Activated CD4-positive, alpha-beta T cell treated with anti-CD3 and anti-CD28 coated beads, Interleukin-2, amount 10 ng/mL, durations not matched to agents 7 days and 5 days (primary cell): ENCODE results near the gene ISOC2. TPM values are rescaled to one million over a fixed set of nuclear protein-coding genes. Genes with fewer than 3 reads are reported as not detected.

ENCODE experiments used
- CTCF ChIA-PET: fragments of 350-600 bp; sonication (Branson Sonifier 250); formaldehyde crosslinking; loops from one replicate; lab custom pipeline; 2021; ENCODE audit warnings: antibody characterized with exemption; lab: Charles Lee
- POLR2A ChIA-PET: fragments of 350-600 bp; sonication (Branson Sonifier 250); formaldehyde crosslinking; loops from one replicate; lab custom pipeline; 2021; ENCODE audit warnings: antibody characterized with exemption; lab: Charles Lee
- DNase-seq: peaks from one replicate; pipeline ENCODE4 v3.0.0-alpha.2; 2020
- H3K27ac Mint-ChIP-seq: one replicate; pipeline ENCODE4 v1.8.0; 2021; ENCODE audit warnings: mild to moderate bottlenecking, moderate library complexity, mixed read lengths
- H3K27me3 Mint-ChIP-seq: one replicate; pipeline ENCODE4 v1.8.0; 2021; ENCODE audit warnings: mixed read lengths
- H3K36me3 Mint-ChIP-seq: one replicate; pipeline ENCODE4 v1.8.0; 2021; ENCODE audit warnings: low read depth, mixed read lengths
- H3K4me1 Mint-ChIP-seq: one replicate; pipeline ENCODE4 v1.8.0; 2021; ENCODE audit warnings: mixed read lengths
- H3K4me3 Mint-ChIP-seq: one replicate; pipeline ENCODE4 v1.8.0; 2021; ENCODE audit warnings: mild to moderate bottlenecking, moderate library complexity, mixed read lengths
- H3K9me3 Mint-ChIP-seq: one replicate; pipeline ENCODE4 v1.8.0; 2021; ENCODE audit warnings: mixed read lengths
- total RNA-seq, 2 experiments: library from RNA; stranded (reverse); gene quantifications; one replicate each; pipeline ENCODE4 v1.2.3, GENCODE V29; 2021

The ISOC2 gene
- total RNA-seq, 2 experiments from 2014 or later: 18.9 to 20.7 TPM

- Mint-ChIP-seq H3K4me1 (peaks cover 8% of the 10 kb centered on the region), H3K36me3 (peaks cover 1% of the 10 kb centered on the region), H3K4me3 (no peak within 1 kb of the TSS), H3K27ac (peak within 1 kb of the TSS; percentile 62), H3K27me3 (peaks cover 2% of the 10 kb centered on the region), H3K9me3 (no peaks in the 10 kb centered on the region)
- no peak for DNase-seq
- POLR2A ChIA-PET: no interaction called here
- CTCF ChIA-PET: interaction anchor here (1.2 to 2.0 kb wide), 2 partner anchors 16 kb away, joined by 4 to 15 read pairs; no protein-coding TSS in a partner anchor
Measured at GRCh38 chr19:55487924-55488687, 26.7 kb upstream of the ISOC2 start, which contains the start of gene SSC5D. Gene SSC5D (plus strand): TSS chr19:55488436. CDS start chr19:55488590, 154 bp downstream.

DNA sequence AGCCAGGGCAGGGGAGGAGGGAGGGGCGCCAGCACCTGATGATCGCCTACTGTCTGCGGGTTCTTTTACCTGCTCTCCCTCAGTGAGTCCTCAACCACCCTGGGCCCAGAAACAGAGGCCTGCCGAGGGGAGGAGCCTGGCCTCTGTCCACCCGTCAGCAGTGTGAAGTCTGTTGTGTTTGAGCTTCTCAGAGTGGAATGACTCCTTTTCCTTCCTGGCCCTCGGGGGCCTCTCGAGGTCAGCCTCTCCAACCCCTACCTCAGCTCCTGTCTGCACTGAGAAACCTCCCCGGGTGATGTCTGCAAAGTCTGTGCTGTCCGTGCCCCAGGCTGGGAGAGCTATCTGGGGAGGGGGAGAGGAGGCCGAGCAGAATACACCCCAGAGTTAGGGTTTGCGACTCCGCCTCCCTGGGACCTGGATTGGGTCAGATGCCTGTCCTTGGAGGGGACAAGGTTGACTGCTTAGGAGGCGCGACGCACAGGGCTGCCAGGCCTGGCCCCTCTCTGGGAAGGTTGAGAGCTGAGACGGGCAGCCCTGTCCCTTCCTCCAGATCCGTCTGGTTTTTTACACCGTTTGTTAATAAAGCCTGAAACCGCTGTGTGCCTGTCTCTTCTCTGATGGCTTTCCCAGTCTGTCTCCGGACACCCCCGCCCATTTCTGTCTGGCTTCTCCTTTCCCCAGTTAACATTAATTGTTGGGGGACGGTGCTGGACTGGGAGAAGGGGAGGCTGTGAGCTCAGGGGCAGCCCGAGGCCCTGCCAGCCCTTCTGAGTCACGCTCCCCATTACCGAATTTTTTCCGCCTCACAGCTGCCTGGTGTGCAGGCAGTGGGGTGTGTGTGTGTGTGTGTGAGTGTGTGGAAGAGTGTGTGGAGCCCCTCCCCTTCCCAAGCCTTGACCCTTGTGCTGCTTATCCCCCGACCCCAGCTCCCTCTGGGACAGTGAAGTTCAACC, 25.8 kb upstream of the ISOC2 start:
- ChIA-PET CTCF (interaction anchor here (1.6 to 2.0 kb wide), 2 partner anchors 17 to 20 kb away, joined by 3 to 15 read pairs; no protein-coding TSS in a partner anchor), POLR2A (no interaction called here)
- peaks cover 2% of the 10 kb centered on the region for H3K27me3 Mint-ChIP-seq
- peaks cover 1% of the 10 kb centered on the region for H3K36me3 Mint-ChIP-seq
- peak overlapping the region; percentile 62 for H3K27ac Mint-ChIP-seq
- DNase-seq: no peak
- H3K4me1 Mint-ChIP-seq: peaks cover 8% of the 10 kb centered on the region
- no peaks in the 10 kb centered on the region for H3K9me3 Mint-ChIP-seq
- no peak overlapping the region for H3K4me3 Mint-ChIP-seq

GRCh38 chr19:55486043-55486970, 24.9 kb upstream of the ISOC2 start:
- H3K36me3 Mint-ChIP-seq: peaks cover 1% of the 10 kb centered on the region
- peak overlapping the region; percentile 69 for H3K4me3 Mint-ChIP-seq
- H3K9me3 Mint-ChIP-seq: no peaks in the 10 kb centered on the region
- H3K27me3 Mint-ChIP-seq: no peaks in the 10 kb centered on the region
- H3K27ac Mint-ChIP-seq: peak overlapping the region; percentile 85
- DNase-seq: no peak
- POLR2A ChIA-PET: interaction anchor here (0.6 kb wide), 1 partner anchor 314 kb away, joined by 3 read pairs; no protein-coding TSS in a partner anchor
- peaks cover 8% of the 10 kb centered on the region for H3K4me1 Mint-ChIP-seq
- CTCF ChIA-PET: interaction anchor here (1.1 to 2.0 kb wide), 4 partner anchors 15 to 146 kb away, joined by 3 to 15 read pairs (median 3); no protein-coding TSS in a partner anchor

GRCh38 chr19:55485439-55486011, 24.1 kb upstream of the ISOC2 start:
- Mint-ChIP-seq H3K27me3 (no peaks in the 10 kb centered on the region), H3K4me1 (peaks cover 9% of the 10 kb centered on the region), H3K36me3 (peaks cover 1% of the 10 kb centered on the region), H3K27ac (peak overlapping the region; percentile 85), H3K4me3 (peak overlapping the region; percentile 74), H3K9me3 (no peaks in the 10 kb centered on the region)
- ChIA-PET CTCF (interaction anchor here (1.1 to 2.0 kb wide), 5 partner anchors 16 to 147 kb away, joined by 3 to 15 read pairs (median 3); no protein-coding TSS in a partner anchor), POLR2A (interaction anchor here (0.6 to 1.0 kb wide), 2 partner anchors 9 to 314 kb away, joined by 3 to 5 read pairs; partner anchors contain the start of gene ZNF628)
- DNase-seq: no peak

DNA sequence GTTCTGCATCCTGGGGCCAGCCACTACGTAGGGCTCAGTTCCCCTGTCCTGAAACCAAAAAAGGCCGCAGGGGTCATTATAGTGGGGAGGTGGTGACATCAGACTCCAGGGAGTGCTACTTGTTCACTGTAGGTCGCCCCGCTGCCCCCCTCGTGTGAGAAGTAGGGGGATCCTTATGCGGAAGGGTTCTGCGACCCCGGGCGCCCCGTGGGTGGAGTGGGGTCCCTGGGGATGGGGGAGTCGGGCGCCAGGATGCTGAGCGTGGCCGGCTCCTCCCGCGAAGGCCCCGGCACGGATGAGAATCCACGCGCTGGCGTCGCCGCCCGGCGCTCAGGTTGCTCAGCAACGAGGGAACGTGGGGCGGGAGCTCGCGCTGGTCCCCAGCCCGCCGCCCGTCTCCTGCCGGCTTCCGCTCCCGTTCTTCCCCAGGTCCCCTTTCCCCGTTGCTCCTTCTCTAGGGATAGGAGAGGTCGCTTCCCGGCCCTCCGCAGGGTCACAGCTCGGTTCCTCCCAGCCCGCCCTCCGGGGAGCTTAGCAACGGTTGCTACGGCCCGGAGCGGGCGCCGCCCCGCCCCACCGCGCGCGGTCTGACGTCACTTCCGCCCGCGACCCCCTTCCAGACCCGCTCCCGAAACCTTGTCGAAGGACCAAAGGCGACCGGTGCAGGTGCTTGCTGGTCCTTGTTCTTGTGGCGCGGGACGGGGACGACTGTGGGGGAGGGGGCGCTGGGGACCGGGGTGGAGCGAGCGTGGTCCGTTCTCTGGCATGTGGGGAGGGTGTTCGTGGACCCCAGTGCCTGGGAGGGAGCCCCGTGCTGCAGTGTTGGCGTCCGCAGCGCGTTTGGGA, 23.4 kb upstream of the ISOC2 start, which contains the start of gene NAT14:
TSS of gene NAT14 (plus strand) at position 596 of the 846 bp plus-strand sequence. CDS start 521 bp downstream, outside the sequence.
- peak within 1 kb of the TSS; percentile 85 for H3K27ac Mint-ChIP-seq
- POLR2A ChIA-PET: interaction anchor here (1.0 kb wide), 1 partner anchor 8 kb away, joined by 5 read pairs; the partner anchor contains the start of gene ZNF628

GRCh38 chr19:55483706-55484592, 22.5 kb upstream of the ISOC2 start:
- no peak for DNase-seq
- CTCF ChIA-PET: interaction anchor here (1.1 to 1.5 kb wide), 2 partner anchors 17 to 20 kb away, joined by 3 to 6 read pairs; no protein-coding TSS in a partner anchor
- peak overlapping the region; percentile 74 for H3K4me3 Mint-ChIP-seq
- POLR2A ChIA-PET: no interaction called here
- no peak overlapping the region for H3K27ac Mint-ChIP-seq
- H3K27me3 Mint-ChIP-seq: no peaks in the 10 kb centered on the region
- peaks cover 3% of the 10 kb centered on the region for H3K36me3 Mint-ChIP-seq
- H3K4me1 Mint-ChIP-seq: peaks cover 19% of the 10 kb centered on the region
- H3K9me3 Mint-ChIP-seq: no peaks in the 10 kb centered on the region

More for the DNA sequence above, 23.4 kb upstream of the ISOC2 start, which contains the start of gene NAT14:
- Mint-ChIP-seq H3K9me3 (no peaks in the 10 kb centered on the region), H3K27me3 (no peaks in the 10 kb centered on the region), H3K36me3 (peaks cover 3% of the 10 kb centered on the region), H3K4me3 (peak within 1 kb of the TSS; percentile 74), H3K4me1 (peaks cover 12% of the 10 kb centered on the region)
- DNase-seq: peak; percentile 62
- CTCF ChIA-PET: interaction anchor here (0.7 to 1.5 kb wide), 4 partner anchors 16 to 148 kb away, joined by 3 to 6 read pairs (median 4); no protein-coding TSS in a partner anchor

DNA sequence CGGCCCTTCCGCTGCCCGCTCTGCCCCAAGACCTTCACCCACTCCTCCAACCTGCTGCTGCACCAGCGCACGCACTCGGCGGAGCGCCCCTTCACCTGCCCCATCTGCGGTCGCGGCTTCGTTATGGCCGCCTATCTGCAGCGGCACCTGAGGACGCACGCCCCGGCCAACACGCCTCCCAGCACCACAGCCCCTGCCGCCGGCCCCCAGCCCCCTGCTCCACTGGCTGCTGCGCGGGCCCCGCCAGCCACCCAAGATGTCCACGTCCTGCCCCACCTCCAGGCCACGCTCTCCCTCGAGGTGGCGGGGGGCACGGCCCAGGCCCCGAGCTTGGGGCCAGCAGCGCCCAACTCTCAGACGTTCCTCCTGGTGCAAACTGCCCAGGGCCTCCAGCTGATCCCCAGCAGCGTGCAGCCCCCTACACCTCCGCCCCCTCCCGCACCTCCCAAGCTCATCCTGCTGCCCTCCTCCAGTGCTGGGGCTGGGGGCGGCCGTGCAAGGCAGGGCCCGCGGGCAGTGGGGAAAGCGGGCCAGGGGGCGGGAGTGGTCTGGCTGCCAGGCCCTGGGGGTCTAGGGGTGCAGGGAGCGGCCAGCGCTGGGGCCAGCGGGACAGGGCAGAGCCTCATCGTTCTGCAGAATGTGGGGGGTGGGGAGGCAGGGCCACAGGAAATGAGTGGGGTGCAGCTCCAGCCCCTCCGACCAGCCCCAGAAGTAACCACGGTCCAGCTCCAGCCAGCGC, 21.7 kb upstream of the ISOC2 start:
- ChIA-PET CTCF (no interaction called here), POLR2A (no interaction called here)
- no peak overlapping the region for H3K4me3 Mint-ChIP-seq
- no peak for DNase-seq
- H3K4me1 Mint-ChIP-seq: peaks cover 27% of the 10 kb centered on the region
- no peak overlapping the region for H3K27ac Mint-ChIP-seq
- H3K27me3 Mint-ChIP-seq: no peaks in the 10 kb centered on the region
- H3K9me3 Mint-ChIP-seq: no peaks in the 10 kb centered on the region
- peaks cover 3% of the 10 kb centered on the region for H3K36me3 Mint-ChIP-seq

DNA sequence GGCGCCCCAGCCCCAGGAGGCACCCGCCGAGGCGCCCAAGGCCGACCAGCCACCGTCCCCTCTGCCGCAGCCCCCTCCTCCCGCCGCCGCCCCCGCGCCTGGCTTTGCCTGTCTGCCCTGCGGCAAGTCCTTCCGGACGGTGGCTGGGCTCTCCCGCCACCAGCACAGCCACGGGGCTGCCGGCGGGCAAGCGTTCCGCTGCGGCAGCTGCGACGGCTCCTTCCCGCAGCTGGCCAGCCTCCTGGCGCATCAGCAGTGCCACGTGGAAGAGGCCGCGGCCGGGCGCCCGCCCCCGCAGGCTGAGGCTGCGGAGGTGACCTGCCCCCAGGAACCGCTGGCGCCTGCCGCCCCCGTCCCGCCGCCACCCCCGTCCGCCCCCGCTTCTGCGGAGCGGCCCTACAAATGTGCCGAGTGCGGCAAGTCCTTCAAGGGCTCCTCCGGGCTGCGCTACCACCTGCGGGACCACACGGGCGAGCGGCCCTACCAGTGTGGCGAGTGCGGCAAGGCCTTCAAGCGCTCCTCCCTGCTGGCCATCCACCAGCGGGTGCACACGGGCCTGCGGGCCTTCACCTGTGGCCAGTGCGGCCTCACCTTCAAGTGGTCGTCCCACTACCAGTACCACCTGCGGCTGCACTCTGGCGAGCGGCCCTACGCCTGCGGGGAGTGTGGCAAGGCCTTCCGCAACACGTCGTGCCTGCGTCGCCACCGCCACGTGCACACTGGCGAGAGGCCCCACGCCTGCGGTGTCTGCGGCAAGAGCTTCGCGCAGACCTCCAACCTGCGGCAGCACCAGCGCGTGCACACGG, 20.9 kb upstream of the ISOC2 start:
- Mint-ChIP-seq H3K4me1 (peaks cover 31% of the 10 kb centered on the region), H3K36me3 (peaks cover 3% of the 10 kb centered on the region), H3K27me3 (no peaks in the 10 kb centered on the region), H3K27ac (no peak overlapping the region), H3K4me3 (no peak overlapping the region), H3K9me3 (no peaks in the 10 kb centered on the region)
- POLR2A ChIA-PET: no interaction called here
- CTCF ChIA-PET: no interaction called here
- no peak for DNase-seq

- peaks cover 33% of the 10 kb centered on the region for H3K4me1 Mint-ChIP-seq
- no peak overlapping the region for H3K4me3 Mint-ChIP-seq
- POLR2A ChIA-PET: no interaction called here
- DNase-seq: no peak
- H3K36me3 Mint-ChIP-seq: peaks cover 3% of the 10 kb centered on the region
- no peak overlapping the region for H3K27ac Mint-ChIP-seq
- H3K9me3 Mint-ChIP-seq: no peaks in the 10 kb centered on the region
- no peaks in the 10 kb centered on the region for H3K27me3 Mint-ChIP-seq
- CTCF ChIA-PET: no interaction called here
Measured at GRCh38 chr19:55481794-55482155, 20.3 kb upstream of the ISOC2 start.
